Activated CD4-positive, alpha-beta T cell treated with anti-CD3 and anti-CD28 coated beads for 24 hours (primary cell): Measurements from ENCODE around the gene CSF3R.

Experiments used
- DNase-seq, 2 donors: peaks; one replicate each; pipeline ENCODE4 v3.0.0-alpha.2; 2020; ENCODE audit warnings: low read depth in 2 of 2

The CSF3R gene

DNA sequence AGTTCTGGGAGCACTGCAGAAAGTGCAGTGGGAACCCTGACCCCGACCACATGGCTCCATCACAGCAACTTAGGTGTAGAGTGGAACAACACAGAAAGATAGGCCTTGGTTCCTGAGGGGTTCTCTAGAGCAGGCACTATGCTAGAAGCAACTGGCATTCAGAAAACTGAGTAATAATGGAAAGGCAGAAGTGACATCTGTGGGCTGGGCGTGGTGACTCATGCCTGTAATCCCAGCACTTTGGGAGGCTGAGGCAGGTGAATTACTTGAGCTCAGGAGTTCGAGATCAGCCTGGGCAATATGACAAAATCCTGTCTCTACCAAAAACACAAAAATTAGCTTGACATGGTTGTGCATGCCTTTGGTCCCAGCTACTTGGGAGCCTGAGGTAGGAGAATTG is 23.8 kb downstream of the CSF3R start:
- peak; percentile 24 to 47 for DNase-seq

DNA sequence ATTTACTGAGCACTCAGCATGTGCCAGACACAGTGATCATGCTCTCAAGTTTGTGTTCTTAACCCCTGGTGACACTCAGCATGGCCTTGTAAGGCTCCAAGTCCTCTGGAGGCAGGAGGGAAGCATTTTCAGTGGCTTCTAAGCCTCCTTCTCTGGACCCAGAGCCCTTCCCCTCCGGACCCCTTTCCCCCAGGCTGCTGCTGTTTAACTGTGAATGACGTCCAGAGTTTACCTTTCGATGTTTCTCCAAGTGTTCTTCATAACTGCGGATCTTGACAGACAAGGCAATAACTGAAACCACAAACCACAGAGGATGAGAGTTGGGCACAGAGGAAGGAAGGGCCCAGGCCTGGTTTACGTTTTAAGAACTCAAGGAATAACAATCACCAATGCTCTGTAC is 25.0 kb downstream of the CSF3R start:
- DNase-seq: no peak

DNA sequence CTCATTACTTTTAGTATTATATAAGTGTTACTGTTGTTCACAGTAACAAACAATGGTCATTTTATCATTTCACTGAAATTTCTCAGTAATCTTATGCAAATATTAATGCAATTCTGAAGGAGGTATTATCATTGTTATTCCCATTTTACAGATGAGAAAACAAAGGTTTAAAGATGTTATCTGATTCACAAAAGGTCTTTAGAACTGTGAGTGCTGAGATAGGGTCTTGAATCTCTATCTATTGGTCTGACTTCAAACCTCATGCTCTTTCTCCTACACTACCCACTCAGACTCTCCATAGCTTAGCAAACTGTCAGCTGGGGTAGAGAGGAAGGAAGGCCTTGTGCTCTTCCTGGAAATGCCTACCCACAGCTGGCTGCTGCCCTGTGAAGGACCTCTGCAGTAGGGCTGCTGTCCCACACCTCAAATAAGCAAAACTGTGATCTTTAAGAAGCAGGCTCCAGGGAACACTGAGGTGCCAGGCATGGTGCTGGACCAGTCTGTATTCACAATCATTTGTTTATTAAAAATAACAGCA is 26.3 kb downstream of the CSF3R start:
- DNase-seq: no peak

DNA sequence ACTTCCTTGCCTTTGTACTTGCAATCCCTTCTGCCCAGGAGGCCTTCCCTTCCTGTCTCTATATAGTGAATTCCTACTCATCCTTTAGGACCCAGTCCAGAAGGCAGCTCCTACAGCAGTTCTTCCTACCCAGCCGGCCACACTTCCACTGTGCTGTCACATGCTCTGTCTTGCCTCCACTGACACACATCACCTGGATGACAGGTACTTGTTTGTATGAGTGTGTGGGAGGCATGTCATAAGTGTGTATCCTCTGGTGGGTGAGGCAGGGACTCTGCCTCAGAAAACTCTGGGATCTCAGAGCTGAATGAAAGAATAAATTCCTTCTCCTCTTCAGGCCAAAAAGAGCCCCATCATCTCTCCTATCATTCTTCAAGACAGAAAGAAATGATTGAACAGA is 27.3 kb downstream of the CSF3R start:
- DNase-seq: no peak

DNA sequence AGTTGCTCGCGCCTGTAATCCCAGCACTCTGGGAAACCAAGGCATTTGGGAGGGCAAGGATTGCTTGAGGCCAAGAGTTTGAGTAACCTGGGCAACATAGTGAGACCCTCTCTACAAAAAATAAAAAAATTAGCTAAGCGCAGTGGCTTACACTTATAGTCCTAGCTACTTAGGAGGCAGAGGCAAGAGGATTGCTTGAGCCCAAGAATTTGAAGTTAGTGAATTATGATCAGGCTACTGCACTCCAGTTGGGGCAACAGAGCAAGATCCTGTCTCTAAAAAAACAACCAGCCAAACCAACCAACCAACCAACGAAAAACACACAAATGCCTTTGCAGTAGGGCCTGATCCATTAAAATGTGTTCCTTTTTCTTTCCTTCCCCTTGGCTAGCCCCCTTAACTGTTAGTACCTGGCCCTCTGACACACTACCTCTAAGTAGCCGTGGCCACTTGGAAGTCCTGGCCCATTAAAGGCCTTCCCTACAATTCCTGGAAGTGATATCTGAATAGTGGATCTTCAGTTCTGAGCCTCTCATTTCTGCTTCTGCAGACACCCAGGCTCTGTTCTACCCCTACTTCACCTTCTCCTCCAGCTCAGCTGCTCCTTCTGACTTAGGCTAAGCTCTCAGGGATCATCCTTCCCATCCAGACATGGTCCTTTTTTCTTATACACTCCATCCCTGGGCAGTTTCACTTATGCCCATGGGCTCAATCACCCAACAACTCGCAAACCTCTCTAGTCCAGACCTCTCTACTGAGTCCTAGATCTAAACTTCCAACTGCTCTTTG is 28.9 kb downstream of the CSF3R start:
- no peak for DNase-seq

DNA sequence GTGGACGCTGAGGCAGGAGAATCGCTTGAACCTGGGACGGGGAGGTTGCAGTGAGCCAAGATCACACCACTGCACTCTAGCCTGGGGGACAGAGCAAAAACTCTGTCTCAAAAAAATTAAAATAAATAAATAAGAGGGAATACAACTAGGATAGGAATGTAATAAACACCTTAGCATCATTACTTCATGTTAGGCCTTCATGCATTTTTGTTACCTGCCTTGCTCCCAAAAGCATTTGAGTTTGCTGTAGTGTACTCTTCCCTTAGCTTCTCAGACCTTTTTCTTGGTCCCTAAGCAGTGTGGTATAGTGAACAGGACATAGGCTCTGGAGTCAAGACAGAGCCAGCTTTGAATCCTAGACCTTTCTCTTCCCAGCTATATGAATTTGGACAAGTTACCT is 29.7 kb downstream of the CSF3R start:
- DNase-seq: no peak

DNA sequence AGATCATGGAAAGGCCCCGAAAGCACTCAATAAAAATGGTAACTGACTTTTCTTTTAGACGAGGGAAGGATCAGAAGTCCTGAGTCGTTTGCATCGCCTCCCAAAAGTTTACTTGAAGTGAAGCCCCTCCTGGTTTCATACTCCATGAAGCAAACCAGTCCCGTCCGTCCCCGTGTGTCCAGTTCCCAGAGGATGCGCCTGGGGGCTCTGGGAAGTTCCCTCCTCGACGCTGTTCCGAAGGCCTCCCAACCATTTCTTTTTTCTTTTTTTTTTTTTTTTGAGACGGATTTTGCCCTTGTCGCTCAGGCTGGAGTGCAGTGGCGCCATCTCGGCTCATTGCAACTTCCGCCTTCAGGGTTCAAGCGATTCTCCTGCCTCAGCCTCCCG is 31.8 kb downstream of the CSF3R start:
- DNase-seq: no peak

DNA sequence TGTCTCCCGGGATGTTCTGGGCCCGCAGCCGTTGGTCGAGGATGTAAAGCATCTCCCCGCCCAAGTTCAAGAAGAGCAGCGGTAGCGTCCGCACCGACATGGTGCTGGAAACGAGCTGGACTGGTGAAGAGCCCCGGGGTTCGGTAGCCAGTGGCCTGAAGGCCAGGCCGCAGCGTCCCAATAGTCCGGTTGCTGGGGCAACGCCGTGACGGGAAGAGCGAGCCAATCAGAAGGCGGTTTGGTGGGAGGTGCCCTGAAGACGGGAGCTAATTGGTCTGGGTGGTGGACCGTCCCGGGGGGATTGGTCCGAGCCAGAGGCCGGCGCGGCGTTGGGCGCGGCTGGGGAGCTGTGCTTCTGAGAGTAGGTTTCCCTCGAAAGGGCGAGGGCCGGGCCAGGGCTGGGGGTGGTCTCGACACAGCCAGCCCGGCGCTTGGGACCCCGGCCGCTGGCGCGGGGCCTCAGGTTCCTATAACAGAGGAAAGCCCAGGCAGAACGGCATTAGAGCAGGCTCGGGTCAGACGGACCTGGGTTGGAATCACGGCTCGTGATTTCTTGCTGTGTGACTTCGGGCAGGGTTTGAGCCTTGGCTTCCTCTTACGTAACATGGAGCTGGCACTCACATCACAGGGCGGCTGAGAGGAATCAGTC is 32.3 kb downstream of the CSF3R start, which contains the start of gene OSCP1:
Gene OSCP1 (minus strand): TSS at position 182 of the 649 bp plus-strand sequence. CDS start 82 bp downstream, at position 100.
- DNase-seq: peak; percentile 69 to 82

DNA sequence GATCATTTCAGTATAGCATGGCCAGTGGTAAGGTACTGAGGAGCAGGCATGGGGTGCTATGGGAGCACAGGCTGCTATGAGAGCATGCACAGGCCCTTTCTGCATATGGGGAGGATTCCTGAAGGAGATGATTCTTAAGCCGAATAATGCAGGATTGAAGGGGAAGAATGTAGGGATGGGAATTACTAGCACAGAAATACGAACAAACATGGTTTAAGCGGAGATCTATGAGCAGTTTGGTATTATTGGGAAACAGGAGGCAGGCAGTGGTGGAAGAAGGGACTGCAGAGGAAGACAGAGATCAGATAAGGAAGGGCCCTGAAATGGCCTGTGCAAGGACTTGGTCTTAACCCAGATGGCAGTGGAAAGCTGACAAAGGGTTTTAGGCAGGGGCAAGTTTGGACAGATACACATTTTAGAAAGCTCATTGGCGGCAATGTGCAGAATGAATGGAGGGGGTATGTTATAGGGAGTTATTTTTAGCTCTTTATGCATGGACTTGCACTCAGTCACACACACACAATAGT is 34.1 kb downstream of the CSF3R start:
- no peak for DNase-seq

DNA sequence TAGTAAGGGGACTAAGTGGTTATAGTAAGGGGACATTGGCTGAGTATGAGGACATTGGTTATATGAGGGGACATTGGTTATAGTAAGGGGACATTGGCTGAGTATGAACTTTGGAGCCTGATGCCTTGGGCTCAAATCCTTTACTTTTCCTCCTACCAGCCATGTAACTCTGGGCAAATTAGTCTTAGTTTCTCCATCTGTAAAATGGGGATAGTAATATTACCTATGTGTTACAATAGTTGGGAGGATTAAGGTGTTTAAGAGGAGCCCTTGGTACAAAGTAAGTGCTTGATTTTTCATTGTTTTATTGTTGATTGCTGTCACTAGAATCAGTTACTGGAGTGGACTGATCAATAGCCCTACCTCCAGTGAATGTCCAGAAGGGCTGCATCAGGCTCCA is 35.3 kb downstream of the CSF3R start:
- DNase-seq: no peak

DNA sequence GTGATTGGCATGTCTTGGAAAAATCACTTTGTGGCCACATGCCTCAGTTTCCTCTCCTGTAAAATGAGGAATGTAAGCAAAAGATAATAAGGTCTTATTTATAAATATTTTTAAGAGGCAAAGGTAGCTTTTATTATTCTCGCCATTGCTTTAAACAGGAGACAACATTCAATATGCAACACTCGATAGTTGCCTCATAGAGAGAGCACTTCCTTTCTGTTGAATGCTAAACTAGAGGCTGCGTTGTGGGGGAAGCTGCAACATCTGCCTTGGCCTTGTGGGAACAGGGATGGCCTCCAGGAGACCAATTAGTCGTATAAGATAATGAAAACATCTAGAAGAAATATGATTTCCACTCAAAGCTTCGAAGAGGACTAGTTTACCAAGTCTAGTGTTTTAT is 36.0 kb downstream of the CSF3R start:
- no peak for DNase-seq

DNA sequence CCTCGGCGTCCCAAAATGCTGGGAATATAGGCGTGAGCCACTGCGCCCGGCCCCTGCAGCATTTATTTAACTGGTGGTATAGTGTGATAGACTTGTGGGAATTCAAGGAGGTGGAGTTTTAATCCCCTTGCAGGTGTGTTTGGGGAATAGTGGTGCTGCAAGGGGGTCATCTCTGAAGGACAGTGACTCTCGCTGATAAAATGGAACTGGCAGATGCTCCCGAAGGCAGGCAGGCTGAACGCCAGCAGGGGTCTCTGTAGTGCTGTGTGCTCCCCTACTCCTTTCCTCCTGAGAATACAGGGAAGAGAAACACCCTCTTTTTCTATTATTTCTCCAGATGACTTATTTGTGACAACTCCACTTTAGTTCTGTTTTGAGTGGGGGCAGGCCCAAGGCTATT is 36.4 kb downstream of the CSF3R start:
- DNase-seq: no peak

DNA sequence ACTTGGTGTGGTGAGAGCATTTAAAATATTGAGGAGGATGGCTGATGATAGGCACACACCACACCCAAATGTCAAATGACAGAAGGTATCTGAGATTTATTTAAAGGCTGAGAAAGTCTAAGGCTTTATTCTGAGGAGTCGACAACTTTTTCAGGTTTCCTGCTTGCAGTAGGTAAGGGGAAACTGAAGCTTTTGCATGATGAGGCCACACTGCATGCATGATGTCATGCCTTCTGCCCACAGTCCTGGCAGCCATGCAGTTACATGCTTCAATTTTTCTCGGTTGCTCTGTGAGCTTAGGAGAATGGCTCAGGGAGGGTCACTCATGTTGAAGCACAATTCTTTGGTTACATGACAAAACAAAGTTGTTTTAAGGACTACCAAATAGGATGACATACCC is 39.4 kb downstream of the CSF3R start:
- no peak for DNase-seq

DNA sequence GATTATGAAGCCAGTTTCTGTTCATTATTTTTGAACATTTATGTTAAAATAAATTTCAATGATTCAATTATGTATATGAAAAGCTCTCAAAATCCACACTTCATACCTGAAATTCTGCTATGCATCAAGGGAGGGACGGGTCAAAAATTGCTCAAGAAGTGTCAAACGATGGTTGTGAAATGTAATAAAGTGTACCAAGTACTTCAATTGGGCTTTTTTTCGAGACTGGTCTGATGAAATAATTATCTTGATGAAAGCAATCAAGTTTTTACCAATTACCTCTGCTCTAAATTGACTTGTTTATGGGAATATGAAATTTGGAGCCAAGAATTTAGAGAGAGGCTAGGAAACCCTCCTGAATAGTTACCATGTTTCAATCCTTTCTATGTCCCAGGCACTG is 40.4 kb downstream of the CSF3R start:
- DNase-seq: no peak

DNA sequence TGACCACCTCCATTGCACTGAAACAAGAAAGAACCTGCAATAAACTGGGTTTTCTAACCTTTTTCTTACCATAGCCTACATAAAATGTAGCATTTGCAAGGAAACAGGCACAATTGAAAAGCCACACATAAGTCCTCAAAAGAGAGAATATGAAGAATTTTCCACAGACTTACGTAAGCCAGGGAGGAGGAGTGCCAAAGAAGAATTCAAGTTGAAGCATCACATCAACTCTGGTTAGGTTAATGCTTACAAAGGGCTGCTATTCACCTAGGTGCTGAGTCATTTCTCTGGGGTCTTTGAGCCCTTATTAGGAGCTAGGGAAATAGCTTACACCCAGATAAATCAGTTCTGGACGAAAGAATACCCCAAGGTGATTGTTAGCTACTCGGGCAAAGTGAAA is 42.1 kb downstream of the CSF3R start:
- DNase-seq: no peak

DNA sequence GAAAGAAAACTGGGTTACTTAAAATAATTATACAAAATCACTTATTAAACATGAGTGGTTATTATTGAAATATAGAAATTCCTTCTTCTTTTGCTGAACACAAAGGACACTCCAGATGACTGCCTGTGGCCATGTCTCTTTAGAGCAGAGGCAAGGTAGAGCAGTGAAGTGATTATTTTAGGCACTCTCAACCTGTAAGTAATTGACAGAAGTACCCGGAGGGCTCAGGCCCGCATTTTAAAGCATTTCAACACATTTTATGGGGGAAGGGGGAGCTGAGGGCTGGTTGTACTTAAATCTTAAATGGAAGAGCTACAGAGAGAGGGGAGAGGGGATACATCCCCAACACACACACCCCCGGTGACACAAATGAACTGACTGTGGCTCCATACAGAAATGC is 42.7 kb downstream of the CSF3R start:
- no peak for DNase-seq

DNA sequence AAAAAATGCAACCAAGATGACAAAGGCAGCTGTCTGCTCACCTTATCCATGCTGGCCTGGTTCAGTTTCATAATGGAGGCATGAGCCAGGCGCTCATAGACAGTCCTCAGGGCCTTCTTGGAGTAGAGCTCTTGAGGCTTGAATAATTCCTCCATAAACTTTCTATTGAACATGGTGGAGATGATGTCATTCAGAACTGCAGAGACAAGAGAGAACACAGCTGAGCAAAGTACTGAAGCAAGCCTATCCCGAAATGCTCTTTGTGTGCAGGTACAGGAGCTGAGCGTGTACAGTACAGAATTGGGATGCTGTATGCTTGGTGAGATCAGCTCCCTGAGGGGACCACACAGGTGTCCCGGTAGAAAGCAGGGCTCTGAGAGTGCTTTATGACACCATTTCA is 44.0 kb downstream of the CSF3R start:
- DNase-seq: no peak

DNA sequence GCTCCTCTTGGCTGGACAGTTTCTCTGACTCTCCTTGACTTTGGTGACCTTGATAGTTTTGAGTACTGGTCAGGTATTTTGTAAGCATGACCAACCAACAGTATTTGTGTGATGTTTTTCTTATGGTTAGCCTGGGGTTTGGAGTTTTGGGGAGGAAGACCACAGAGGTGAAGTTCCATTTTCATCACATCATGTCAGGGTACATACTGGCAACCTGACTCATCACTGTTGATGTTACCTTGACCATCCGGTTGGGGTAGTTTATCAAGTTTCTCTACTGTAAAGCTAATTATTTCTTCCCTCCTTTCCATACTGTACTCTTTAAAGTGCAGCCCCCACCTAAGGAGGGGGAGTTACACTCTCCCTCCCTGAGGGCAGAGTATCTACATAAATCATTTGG is 45.9 kb downstream of the CSF3R start:
- DNase-seq: no peak

DNA sequence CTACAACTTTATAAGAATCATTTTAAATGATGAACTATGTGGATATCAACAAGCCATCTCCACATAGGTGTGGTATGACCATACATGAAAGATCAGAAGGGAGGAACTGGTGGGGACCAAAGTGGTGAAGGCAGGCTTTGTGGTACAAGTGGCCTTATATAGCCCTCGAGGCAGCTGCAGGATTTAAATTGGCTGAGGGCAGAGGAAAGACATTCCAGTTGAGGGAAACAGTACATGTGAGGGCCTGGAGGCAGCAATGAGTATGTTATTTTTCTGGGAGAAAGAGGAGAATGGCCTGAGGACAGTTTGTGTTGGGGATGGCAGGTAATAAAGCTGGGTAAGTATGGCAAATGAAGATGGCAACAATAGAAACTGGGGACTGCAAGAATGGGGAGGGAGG is 49.6 kb downstream of the CSF3R start:
- DNase-seq: no peak

DNA sequence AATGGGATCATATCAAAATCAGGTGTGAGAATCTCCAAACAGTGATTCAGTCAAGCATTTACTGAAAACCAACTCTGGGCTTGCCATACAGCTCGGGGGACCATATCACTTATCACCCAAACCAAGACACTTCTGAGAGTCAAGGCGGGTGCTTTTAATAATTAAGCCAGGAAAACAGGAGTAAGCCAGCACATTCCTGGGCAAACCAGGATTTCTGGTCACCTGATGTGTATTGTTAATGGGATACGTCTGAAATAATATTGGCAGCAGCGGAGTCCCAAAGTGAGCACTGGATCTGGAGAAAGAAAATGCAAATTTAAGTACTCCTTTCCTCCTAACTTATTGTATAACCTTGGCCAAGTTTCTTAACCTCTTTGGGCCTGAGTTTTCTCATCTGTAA is 50.1 kb downstream of the CSF3R start:
- no peak for DNase-seq

DNA sequence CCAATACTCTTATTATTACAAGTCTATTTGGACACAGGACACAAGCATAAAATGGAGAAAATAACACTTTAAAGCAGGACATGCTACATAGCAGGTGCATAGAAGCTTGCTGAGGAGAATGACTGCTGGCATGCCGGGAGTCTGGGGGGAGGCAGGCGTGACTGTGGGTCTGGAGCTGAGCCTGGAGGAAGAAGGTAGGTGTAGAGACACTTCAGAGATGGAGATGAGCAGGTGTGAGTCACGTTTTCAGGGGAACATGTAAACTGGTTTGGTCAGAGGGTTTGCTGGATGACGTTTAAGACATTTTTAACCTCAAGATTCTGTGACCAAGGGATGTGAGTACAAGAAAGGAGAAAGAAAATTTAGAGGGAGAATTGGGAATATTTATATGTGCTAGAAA is 56.9 kb downstream of the CSF3R start:
- DNase-seq: no peak

DNA sequence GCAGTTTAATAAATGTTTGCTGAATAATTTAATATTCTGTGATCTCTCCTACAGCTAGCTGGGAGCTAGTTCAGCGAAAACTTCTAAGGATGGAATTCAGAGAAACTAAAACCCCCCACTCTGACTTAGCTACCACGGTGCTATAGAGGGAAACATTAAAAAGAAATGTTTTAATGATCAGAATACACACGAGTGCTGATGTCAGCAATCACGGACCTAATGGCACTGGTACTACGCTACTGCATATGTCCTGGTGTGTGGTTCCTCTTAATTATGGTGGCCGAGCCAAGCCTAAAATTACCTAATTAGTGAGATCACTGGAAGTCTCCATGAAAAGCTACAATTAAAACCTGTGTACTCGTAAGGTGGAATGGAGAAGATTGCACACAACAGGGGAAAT is 61.1 kb downstream of the CSF3R start:
- DNase-seq: no peak

DNA sequence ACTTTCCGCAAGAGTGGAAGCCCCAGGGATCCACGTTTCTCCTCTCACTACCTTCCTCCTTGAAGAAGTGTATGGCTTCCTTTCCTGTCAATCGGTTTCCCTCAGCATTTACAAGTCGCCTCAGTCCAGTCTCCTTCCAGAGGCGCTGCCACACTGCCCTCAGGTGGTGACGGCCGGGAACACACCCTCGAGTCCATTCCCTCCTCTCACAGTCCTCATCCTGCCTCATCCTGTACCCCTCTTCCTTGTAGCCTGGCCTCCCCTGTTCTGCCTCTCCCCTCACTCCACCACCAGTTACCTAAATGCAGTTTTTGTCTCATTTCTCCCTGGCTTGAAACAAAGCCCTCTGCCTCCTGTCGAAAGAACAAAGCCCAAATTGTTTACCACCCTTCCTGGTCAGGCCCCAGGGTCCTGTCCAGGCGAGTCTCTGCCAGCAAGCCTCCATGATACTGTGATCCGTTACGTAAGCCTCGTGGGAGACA is 61.8 kb downstream of the CSF3R start:
- peak; percentile 92 to 96 for DNase-seq
